NCI-H226 (cell line): Measurements from ENCODE around the gene FRMD1.

Source experiments
- DNase-seq: peaks from one replicate; pipeline ENCODE4 v3.0.0-alpha.2; 2015

FRMD1 gene

DNA sequence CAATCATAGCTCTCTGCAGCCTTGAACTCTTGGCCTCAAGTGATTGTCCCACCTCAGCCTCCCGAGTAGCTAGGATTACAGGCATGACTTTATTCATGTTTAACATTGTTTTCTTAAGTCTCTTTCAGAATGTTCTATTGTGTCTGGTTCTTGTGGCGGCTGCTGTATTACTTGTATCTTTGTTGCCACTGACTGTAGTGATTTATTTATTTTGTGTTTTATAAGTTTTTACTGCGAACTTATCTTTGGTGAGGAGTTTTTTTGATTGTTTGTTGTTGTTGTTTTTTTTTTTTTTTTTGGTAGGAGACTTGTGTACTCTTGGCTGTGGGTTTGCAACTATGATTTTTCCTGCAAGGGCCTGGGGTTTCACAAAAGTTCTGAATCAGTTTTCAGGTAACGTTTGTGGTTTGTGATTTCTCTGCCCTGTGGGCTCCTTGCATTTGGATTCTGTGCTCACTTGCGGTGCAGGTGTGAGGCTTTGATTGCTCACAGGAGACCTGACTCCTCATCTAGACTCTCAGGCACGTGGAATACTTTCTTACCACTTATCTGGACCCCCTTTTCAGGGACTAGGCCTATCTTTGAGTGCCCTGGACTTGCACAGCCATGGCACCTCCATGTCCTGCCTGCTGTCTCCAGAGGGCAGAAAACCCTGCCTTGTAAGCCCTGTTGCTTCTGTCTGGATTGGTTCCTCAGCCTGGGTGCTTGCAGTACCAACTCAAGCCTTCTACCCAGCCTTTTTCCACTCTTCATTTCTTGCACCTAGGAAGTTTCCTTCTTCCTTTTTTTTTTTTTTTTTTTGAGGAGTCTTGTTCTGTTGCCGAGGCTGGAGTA lies 56.3 kb downstream of the FRMD1 start:
- DNase-seq = no peak

DNA sequence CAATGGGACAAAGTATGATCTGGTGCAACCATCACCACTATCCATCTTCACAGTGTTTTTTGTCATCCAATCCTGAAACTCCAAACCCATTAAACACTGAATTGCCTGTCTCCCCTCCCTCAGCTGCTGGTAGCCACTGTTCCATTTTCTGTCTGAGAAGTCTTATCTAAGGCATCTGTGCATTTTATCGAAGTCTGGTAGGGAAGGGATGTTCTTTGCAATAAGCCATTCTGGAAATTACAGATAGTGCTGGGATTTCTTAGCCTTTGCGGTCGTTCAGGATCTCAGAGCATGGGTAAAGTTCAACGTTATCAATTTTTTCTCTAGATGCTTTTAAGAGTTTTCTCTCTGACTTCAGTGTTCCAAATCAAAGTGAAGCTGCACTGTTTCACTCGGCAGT lies 57.4 kb downstream of the FRMD1 start:
- no peak for DNase-seq

DNA sequence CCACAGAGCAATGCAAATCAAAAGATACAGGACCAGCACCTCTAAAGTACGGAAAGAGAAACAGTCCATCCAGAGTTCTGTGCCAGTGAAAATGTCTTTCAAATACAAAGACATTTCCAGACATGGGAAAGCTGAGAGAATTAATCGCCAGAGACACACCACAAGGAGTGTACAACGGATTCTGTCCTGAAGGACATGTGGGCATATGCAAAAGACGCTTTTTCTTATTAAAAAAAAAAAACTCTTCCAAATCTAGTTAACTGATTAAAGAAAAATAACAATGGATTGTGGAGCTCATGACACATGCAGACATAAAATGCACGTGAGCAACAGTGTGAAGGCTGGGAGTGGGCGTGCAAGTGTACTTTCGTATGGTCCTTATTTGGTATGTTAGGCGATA lies 58.8 kb downstream of the FRMD1 start:
- DNase-seq = no peak

DNA sequence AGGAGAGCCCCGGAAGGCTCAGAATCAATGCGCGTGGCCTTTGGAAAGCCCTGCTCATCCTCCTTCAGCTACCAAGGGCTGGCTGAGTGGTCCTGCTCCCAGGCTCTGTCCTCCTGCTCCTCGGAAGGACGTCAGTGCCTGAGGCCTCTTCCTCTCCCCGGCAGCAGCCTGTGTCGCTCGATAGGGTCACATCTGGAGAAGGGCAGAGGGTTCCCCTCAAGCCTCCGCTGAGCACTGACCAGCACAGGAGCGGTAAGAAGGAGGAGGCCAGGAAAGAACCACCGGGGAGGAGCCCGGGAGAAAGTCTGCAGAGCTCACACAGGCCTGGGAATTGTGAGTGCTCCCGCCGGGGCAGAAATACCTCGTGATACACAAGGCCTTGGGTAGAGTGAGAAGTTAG lies 60.3 kb downstream of the FRMD1 start:
- no peak for DNase-seq

DNA sequence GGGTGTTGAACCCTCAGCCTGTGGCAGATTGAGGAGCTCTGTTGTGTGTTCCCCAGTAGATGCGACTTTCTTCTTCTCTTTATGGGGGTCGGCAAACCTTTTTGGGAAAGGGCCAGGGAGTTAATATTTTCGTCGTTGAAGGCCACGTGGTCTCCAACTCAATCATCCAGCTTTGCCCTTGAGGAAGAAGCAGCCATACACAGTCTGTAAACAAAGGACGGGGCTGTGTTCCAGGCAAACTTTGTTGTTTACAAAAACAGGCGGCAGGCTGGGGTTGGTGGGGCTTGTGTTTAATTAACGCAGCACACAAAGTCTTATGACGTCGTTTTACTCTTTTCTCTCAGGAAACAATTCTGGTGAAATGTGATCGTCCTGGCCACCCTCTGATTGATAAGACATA lies 61.4 kb downstream of the FRMD1 start:
- no peak for DNase-seq

DNA sequence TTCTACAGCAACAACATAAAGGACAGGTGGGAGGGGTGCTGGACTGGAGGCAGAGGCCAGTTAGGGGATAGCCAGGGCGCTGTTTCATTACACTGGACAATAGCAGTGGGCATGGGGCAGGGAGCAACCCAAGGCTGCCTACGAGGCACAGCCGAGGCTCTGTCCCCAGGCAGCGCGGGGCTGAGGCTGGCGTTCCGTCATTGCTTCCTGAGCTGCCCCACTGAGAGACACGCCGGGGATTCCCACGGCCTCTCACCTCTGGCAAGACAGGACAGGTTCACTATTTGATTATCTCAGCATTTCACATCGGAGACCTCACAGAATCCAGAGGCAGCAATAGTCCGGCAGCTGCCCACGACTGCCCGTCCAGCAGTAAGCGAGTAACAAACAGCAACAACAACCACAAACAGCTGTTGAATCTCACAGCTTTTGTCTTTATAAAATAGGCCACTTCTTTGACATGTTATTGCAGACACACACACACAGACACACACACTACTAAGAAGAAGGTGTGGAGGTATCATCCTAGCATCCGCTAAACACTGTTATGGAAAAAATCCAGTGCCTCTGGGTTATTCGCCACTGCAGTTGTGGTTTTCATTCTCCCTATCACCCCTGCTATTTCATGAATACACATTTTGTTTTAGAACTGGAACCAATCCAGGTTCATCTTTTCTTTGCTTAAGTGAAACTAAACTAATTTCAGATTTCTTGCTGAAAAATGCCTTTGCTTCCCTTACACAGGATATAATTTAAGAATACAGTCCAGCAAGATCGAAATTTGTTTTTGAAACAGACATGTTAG lies 62.1 kb downstream of the FRMD1 start:
- no peak for DNase-seq

DNA sequence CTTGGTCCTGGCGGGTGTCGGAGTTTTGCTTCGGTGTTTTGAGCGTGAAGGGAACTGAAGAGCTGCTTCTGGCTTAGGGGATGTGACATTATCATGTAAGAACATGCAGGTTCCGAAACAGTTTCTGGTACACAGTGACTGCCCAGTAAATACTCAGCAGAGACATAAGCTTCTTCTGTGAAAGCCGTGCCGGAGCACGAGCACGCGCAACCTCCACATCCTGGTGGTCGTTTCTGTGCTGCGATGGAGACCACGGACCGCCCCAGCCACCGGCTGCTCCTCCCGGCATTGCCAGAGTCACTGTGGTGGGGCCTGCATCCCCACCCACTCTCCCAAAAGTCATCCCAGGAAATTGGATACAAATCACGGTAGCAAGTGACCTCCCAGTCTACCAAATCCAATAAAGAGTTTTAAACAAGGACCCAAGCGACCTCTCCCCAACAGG lies 62.8 kb downstream of the FRMD1 start:
- no peak for DNase-seq

DNA sequence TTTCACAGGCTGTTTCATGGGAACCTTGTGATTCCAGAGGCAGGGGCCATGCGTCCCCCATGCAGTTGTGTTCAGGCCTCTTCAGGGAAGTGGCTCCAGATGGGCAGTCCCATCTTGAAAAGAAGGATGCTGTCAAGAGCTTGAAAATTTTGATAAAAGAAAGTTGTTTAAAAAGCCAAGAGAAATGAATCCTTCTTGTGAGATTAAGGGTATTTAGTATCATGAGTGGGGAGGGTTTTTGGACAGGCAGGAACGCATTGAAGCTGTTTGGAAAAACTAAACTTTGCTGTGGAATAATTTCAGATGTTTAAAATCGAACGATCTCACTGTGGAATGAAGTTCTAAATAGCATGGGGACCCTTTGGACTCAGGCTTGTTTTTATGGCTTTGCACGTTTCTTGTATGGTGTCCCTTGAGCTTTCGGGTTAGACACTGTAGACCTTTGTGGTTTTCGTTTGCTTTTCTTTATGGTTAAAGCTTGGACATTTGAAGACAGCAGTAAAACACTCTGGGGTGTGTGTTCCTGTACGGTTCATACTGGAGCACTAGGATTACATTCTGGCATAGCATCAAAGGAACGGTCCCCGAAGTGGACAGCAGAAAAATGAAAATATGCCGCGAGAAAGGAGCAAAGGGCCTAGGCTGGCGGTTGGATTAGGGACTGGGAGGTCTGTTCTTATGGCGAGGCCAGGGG lies 63.4 kb downstream of the FRMD1 start:
- DNase-seq = no peak

DNA sequence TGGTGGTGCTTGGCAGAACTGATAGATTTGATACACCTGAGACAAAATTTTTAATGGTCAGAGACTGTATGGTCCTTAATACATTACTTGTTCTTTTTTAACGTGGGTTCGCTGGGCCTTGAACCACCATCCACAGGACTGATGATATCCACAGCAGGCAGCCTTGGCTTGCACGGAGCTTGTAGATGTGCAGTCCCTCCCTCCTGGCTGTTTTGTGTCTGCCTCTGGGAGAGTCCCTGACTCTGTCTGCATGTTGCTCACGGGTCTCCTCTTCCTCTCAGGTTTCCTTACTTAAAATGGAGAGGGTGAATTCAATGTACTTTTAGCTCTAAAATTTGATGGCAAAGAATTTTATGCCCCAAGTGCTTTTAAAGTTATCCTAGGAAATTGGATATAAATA lies 64.0 kb downstream of the FRMD1 start:
- DNase-seq = no peak

DNA sequence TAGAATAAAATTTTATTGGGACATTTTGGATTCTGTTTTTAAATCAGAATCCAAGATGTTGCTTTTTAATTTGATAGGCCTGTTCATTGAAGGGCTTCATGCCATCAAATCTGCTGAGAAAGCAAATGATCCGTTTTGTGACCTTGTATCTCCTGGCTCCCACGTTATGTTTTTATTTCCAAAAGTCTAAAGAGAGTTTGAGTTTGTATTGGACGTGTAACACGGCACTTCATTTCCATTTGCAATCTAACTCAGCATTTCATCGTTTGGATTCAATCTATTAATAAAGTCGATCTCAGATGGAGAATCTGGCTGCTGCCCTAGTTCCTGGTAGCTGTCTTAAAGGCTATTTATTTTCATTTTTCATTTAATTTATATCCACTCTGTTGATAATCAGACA lies 64.6 kb downstream of the FRMD1 start:
- no peak for DNase-seq

DNA sequence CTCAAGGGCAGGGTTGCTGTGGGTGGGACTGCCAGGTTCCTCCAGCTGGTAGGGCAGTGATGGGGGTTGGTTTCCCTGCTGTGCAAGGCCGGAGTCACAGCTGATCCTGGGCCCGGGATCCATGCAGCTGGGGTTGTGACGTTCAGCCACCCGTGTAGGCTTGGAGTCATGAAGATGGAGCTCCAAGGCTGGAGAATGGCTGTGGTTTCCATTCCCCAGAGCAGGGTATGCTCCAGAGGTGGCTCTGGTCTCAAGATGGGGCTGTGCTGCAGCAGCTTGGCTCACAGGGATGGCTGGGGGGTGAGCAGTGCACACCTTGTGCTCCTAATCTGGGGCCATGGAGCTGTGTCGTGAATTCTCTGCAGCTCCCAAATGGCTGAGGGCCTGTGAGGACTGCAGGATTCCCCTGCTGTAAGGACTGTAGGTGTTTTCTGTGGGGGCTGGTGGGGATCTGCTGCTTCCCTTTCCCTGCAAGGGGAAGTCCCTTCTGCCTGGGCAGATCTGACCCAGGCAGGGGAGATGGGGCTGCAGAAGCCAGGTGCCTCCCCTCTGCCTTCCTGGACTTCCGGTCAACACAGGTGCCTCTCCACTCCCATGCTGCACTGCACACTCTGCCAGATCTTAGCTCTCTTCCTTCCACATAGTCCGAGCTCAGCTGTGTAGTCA lies 65.6 kb downstream of the FRMD1 start:
- DNase-seq = no peak

DNA sequence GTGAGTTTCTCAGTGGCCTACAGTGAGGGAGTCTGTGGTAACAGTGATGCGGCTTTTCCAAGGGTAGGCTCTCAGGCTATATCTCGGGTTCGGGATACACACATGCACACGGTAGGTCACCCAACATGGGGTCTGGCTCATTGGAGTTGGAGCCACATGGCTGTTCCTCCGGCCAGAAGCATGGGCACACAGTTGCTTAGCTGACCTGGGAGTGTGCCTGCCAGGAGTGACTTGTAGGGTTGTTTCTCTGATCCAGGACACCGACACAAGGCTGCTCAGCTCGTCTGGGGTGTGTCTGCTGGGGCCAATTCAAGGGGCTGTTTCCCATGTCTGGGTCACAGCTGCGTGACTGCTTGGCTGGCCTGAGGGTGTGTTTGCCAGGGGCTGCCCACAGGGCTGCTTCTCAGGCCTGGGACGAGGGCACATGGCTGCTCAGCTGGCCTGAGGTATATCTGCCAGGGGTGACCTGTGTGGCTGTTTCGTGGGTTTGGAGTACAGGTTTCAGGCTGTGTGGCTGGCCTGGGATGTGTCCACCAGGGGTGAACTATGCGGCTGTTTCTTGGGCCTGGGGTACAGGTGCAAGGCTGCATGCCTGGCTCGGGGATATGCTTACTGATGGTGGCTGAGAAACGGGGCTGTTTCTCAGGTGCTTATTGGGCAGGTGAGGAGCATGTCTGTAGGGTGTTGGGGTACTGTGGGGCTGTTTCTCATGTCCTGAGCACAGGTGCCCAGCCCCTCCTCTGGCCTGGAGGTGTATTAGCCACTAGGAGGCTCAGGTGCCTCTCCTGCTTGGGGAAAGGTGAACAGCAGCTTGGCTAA lies 66.4 kb downstream of the FRMD1 start:
- DNase-seq = no peak

DNA sequence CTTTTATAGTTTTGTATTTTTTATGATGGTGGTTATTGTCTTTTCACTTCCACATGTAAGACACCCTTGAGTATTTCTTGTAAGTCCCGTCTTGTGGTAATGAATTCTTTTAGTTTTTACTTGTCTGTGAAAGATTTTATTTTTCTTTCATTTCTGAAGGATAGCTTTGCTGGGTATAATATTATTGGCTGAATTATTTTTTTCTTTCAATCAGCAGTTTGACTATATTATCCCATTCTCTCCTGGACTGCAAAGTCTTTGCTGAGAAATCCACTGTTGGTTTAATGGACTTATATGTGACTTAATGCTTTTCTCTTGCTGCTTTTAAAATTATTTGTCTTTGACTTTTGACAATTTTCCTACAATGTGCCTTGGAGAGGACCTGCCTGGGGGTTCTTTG lies 67.7 kb downstream of the FRMD1 start:
- no peak for DNase-seq

DNA sequence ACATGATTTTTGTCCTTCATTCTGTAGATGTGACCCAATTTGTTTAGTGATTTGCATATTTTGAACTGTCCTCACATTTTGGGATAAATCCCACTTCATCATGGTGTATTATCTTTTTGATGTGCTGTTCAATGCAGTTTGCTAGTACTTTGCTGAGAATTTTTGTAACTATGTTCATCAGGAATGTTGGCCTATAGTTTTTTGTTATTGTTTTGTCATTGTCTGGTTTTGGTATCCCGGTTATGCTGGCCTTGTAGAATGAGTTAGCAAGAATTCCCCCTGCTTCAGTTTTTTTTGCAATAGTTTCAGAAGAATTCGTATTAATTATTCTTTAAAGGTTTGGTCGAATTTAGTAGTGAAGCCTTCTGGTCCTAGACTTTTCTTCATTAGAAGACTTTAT lies 69.7 kb downstream of the FRMD1 start:
- no peak for DNase-seq

DNA sequence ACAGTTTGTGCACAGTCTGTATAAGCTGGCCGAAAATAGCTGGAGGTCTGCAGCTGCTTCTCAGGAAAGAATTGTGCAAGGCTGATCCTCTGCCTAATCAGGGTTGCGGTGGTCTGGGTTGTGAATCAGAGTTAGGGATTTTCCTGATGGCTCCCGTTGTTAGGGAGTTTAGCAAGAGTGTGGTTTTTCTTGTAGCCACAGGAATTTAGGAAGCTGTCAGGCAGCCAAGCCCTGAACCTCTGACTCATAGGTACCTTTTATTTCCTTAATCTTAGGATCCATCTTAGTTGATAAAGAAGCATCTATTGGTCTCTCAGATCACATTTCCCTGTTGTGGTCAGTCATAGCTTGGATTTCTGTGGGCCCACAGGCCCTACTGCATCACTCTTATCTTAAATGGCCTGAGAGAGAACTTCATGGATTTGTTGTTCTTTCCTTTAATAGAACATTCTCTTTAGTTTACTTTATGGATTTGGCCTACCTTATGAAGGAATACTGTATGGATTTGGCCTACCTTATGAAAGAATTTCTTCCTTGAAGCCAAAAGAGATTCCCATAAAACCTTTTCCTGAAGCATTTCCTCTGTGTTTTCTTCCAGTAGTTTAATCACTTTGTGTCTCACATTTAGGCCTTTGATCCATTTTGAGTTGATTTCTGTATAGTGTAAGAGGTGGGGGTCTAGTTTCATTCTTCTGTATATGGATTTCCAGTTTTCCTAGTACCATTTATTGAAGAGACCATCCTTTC lies 71.2 kb downstream of the FRMD1 start:
- DNase-seq = peak; percentile 98

DNA sequence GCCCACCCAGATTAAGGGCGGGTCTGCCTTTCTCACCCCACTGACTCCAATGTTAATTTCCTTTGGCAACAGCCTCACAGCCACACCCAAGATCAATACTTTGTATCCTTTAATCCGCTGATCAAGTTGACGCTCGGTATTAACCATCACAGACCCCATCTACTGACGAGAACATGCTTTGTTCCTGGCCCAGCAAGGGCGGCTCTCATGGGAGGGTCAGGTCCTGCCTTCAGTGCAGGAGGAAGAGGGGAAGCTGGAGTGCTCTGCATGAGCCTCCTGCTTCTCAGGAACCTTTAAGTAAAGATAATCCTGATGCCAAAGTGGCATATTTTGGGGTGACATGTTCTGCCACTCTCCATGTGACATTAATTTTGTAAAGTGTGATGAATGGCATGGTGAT lies 73.2 kb downstream of the FRMD1 start:
- no peak for DNase-seq

DNA sequence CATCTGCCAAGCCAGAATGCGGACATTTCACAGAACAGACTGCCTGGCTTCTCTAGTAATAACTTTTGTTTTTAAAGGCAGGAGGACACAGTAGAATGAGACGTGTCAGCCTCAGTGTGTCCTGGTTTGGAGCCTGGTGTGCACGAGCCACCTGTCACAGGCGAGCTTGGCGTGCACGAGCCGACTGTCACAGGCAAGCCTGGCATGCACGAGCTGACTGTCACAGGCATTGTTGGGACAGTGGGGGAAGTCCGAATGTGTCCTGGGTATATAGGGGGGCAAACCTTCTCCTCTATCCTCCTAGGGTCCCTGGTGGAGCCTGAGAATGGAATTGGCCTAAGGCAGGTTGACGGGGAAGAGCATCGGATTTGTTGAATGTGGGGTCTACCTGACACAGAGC lies 74.1 kb downstream of the FRMD1 start:
- DNase-seq = no peak

DNA sequence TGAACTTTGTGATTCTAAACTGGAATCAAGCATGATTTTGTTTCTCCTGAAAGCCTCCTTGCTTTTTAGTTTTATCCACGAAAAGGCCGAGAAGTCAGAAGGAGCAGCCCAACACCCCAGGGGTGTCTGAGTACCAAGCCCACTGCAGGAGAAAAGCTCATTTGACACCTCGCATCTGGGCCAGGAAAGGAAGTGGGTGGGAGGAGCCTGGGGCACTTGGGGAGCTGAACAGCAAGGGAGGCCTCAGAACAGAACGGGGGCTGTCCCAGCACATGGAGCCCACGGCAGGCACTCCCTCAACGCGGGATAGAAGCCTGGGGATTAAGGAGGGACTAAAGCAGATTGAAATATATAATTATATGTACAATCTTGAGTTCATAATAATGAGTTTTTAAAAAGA lies 75.0 kb downstream of the FRMD1 start:
- DNase-seq = no peak
